Activated CD8-positive, alpha-beta memory T cell treated with anti-CD3 and anti-CD28 coated beads, Interleukin-2, amount 10 ng/mL, durations not matched to agents 7 days and 5 days (primary cell): ENCODE results near the gene TCEA2. TPM values are rescaled to one million over a fixed set of nuclear protein-coding genes. Genes with fewer than 3 reads are reported as not detected.

ENCODE experiments used
- ATAC-seq: fragments of 150-1000 bp; cut with Tn5 transposase; one replicate; pipeline ENCODE4 v1.10.0; 2021; ENCODE audit warnings: moderate library complexity
- CTCF ChIA-PET: fragments of 350-600 bp; sonication (Branson Sonifier 250); formaldehyde crosslinking; loops from one replicate; lab custom pipeline; 2021; ENCODE audit warnings: antibody characterized with exemption; lab: Charles Lee
- DNase-seq: peaks from one replicate; pipeline ENCODE4 v3.0.0-alpha.2; 2020
- H3K27ac Mint-ChIP-seq: one replicate; pipeline ENCODE4 v1.8.0; 2021; ENCODE audit warnings: mild to moderate bottlenecking, mixed read lengths
- H3K27me3 Mint-ChIP-seq: one replicate; pipeline ENCODE4 v1.8.0; 2021; ENCODE audit warnings: mixed read lengths
- H3K36me3 Mint-ChIP-seq: one replicate; pipeline ENCODE4 v1.8.0; 2021; ENCODE audit warnings: mild to moderate bottlenecking, mixed read lengths
- H3K4me1 Mint-ChIP-seq: one replicate; pipeline ENCODE4 v1.8.0; 2021; ENCODE audit warnings: mixed read lengths
- H3K4me3 Mint-ChIP-seq: one replicate; pipeline ENCODE4 v1.8.0; 2021; ENCODE audit warnings: mild to moderate bottlenecking, moderate library complexity, mixed read lengths
- H3K9me3 Mint-ChIP-seq: one replicate; pipeline ENCODE4 v1.8.0; 2022; ENCODE audit warnings: low read depth, mixed read lengths
- total RNA-seq, 2 experiments: library from RNA; stranded (reverse); gene quantifications; one replicate each; pipeline ENCODE4 v1.2.3, GENCODE V29; 2021

TCEA2 gene
- total RNA-seq, 2 experiments from 2014 or later, result 54.3 to 57.4 TPM

GRCh38 chr20:64030371-64031134, 32.4 kb upstream of the TCEA2 start:
- Mint-ChIP-seq H3K27ac (peak overlapping the region; percentile 37), H3K36me3 (peaks cover 27% of the 10 kb centered on the region), H3K27me3 (no peaks in the 10 kb centered on the region), H3K4me3 (no peak overlapping the region), H3K4me1 (peaks cover 31% of the 10 kb centered on the region), H3K9me3 (no peaks in the 10 kb centered on the region)
- CTCF ChIA-PET, result interaction anchor here (0.9 kb wide), 1 partner anchor 8 kb away, joined by 3 read pairs; no protein-coding TSS in a partner anchor
- DNase-seq (no peak), ATAC-seq (no peak)

GRCh38 chr20:64031822-64032314, 31.1 kb upstream of the TCEA2 start:
- DNase-seq, result no peak
- Mint-ChIP-seq H3K4me1 (peaks cover 43% of the 10 kb centered on the region), H3K4me3 (no peak overlapping the region), H3K27ac (peak overlapping the region; percentile 19), H3K27me3 (no peaks in the 10 kb centered on the region), H3K9me3 (no peaks in the 10 kb centered on the region), H3K36me3 (peaks cover 19% of the 10 kb centered on the region)
- CTCF ChIA-PET, result interaction anchor here (1.1 kb wide), 1 partner anchor 21 kb away, joined by 4 read pairs; no protein-coding TSS in a partner anchor
- ATAC-seq, result no peak

- H3K36me3 Mint-ChIP-seq, result peaks cover 16% of the 10 kb centered on the region
- CTCF ChIA-PET, result interaction anchor here (1.1 to 2.6 kb wide), 4 partner anchors 51 to 87 kb away, joined by 3 to 17 read pairs (median 6); partner anchors contain the start of genes LKAAEAR1 and PRPF6
- DNase-seq (no peak), ATAC-seq (no peak)
- H3K9me3 Mint-ChIP-seq, result no peaks in the 10 kb centered on the region
- no peaks in the 10 kb centered on the region for H3K27me3 Mint-ChIP-seq
- peak overlapping the region; percentile 95 for H3K27ac Mint-ChIP-seq
- peaks cover 54% of the 10 kb centered on the region for H3K4me1 Mint-ChIP-seq
- no peak overlapping the region for H3K4me3 Mint-ChIP-seq
Observed at GRCh38 chr20:64032706-64033624, 30.0 kb upstream of the TCEA2 start.

GRCh38 chr20:64033981-64034493, 29.0 kb upstream of the TCEA2 start:
- no peaks in the 10 kb centered on the region for H3K27me3 Mint-ChIP-seq
- H3K4me1 Mint-ChIP-seq, result peaks cover 54% of the 10 kb centered on the region
- CTCF ChIA-PET, result interaction anchor here (0.7 to 2.6 kb wide), 5 partner anchors 50 to 86 kb away, joined by 3 to 17 read pairs (median 5); partner anchors contain the start of genes LKAAEAR1 and PRPF6
- peak overlapping the region; percentile 95 for H3K27ac Mint-ChIP-seq
- H3K4me3 Mint-ChIP-seq, result no peak overlapping the region
- H3K36me3 Mint-ChIP-seq, result peaks cover 13% of the 10 kb centered on the region
- no peaks in the 10 kb centered on the region for H3K9me3 Mint-ChIP-seq
- DNase-seq (no peak), ATAC-seq (no peak)

- Mint-ChIP-seq H3K9me3 (no peaks in the 10 kb centered on the region), H3K36me3 (peaks cover 3% of the 10 kb centered on the region), H3K27me3 (no peaks in the 10 kb centered on the region), H3K4me3 (peak overlapping the region; percentile 71), H3K4me1 (peaks cover 66% of the 10 kb centered on the region), H3K27ac (peak overlapping the region; percentile 95)
- peak; percentile 90 for DNase-seq
- CTCF ChIA-PET, result interaction anchor here (1.7 to 7.1 kb wide), 4 partner anchors 25 to 85 kb away, joined by 5 to 190 read pairs (median 6); partner anchors contain the start of genes PRPF6 and SAMD10
- peak; percentile 40 for ATAC-seq
Observed at GRCh38 chr20:64035066-64035932, 27.7 kb upstream of the TCEA2 start.

- Mint-ChIP-seq H3K36me3 (peaks cover 3% of the 10 kb centered on the region), H3K4me3 (peak within 1 kb of the TSS; percentile 71), H3K27ac (peak within 1 kb of the TSS; percentile 95), H3K27me3 (peaks cover under 1% of the 10 kb centered on the region), H3K9me3 (no peaks in the 10 kb centered on the region), H3K4me1 (peaks cover 73% of the 10 kb centered on the region)
- ATAC-seq, result no peak
- DNase-seq, result no peak
- CTCF ChIA-PET, result interaction anchor here (1.2 to 9.8 kb wide), 7 partner anchors 13 to 250 kb away, joined by 3 to 190 read pairs (median 7); partner anchors contain the start of genes PRPF6, SAMD10 and TCEA2
Observed at GRCh38 chr20:64035933-64036345, 27.1 kb upstream of the TCEA2 start, which contains the start of gene C20orf204. C20orf204 (plus strand) TSS chr20:64036182; CDS start chr20:64036324, 142 bp downstream.

GRCh38 chr20:64036346-64037198, 26.4 kb upstream of the TCEA2 start:
- DNase-seq (peak; percentile 79), ATAC-seq (no peak)
- H3K4me1 Mint-ChIP-seq, result peaks cover 77% of the 10 kb centered on the region
- peak overlapping the region; percentile 71 for H3K4me3 Mint-ChIP-seq
- H3K36me3 Mint-ChIP-seq, result peaks cover 3% of the 10 kb centered on the region
- H3K27ac Mint-ChIP-seq, result peak overlapping the region; percentile 95
- H3K27me3 Mint-ChIP-seq, result peaks cover 2% of the 10 kb centered on the region
- no peaks in the 10 kb centered on the region for H3K9me3 Mint-ChIP-seq
- CTCF ChIA-PET, result interaction anchor here (0.8 to 9.8 kb wide), 10 partner anchors 12 to 249 kb away, joined by 3 to 190 read pairs (median 6); partner anchors contain the start of genes LKAAEAR1, PRPF6, SAMD10 and TCEA2

GRCh38 chr20:64037199-64037497, 25.9 kb upstream of the TCEA2 start:
- CTCF ChIA-PET, result interaction anchor here (0.8 to 9.8 kb wide), 11 partner anchors 11 to 249 kb away, joined by 3 to 190 read pairs (median 7); partner anchors contain the start of genes LKAAEAR1, PRPF6, SAMD10 and TCEA2
- Mint-ChIP-seq H3K9me3 (no peaks in the 10 kb centered on the region), H3K4me1 (peaks cover 83% of the 10 kb centered on the region), H3K27me3 (peaks cover 2% of the 10 kb centered on the region), H3K27ac (peak overlapping the region; percentile 95), H3K4me3 (peak overlapping the region; percentile 71), H3K36me3 (peaks cover 3% of the 10 kb centered on the region)
- no peak for ATAC-seq
- DNase-seq, result no peak

- peaks cover 2% of the 10 kb centered on the region for H3K27me3 Mint-ChIP-seq
- peak overlapping the region; percentile 71 for H3K4me3 Mint-ChIP-seq
- no peaks in the 10 kb centered on the region for H3K9me3 Mint-ChIP-seq
- ATAC-seq (no peak), DNase-seq (peak; percentile 77)
- CTCF ChIA-PET, result interaction anchor here (0.6 to 9.8 kb wide), 37 partner anchors 8 to 500 kb away, joined by 3 to 190 read pairs (median 8); partner anchors contain the start of genes LIME1, LKAAEAR1, OPRL1 and PCMTD2
- peak overlapping the region; percentile 95 for H3K27ac Mint-ChIP-seq
- peaks cover 80% of the 10 kb centered on the region for H3K4me1 Mint-ChIP-seq
- peaks cover 3% of the 10 kb centered on the region for H3K36me3 Mint-ChIP-seq
Observed at GRCh38 chr20:64037498-64038213, 25.3 kb upstream of the TCEA2 start.

GRCh38 chr20:64038224-64038564, 24.8 kb upstream of the TCEA2 start:
- CTCF ChIA-PET, result interaction anchor here (0.5 to 9.8 kb wide), 45 partner anchors 8 to 522 kb away, joined by 3 to 190 read pairs (median 7); partner anchors contain the start of genes LIME1, LKAAEAR1, OPRL1 and PCMTD2
- H3K4me1 Mint-ChIP-seq, result peaks cover 76% of the 10 kb centered on the region
- peaks cover 2% of the 10 kb centered on the region for H3K27me3 Mint-ChIP-seq
- no peaks in the 10 kb centered on the region for H3K9me3 Mint-ChIP-seq
- peaks cover 3% of the 10 kb centered on the region for H3K36me3 Mint-ChIP-seq
- DNase-seq (no peak), ATAC-seq (peak; percentile 37)
- peak overlapping the region; percentile 95 for H3K27ac Mint-ChIP-seq
- H3K4me3 Mint-ChIP-seq, result peak overlapping the region; percentile 71
